AG09319 (cell line): ENCODE data around the gene SPATA25.
A peak's percentile ranks its signal among the peaks of the same experiment; 100 is the strongest.

ENCODE experiments used
- DNase-seq: peaks from one replicate; pipeline ENCODE4 v3.0.0-alpha.2; 2010; ENCODE audit warnings: low read depth; ENCODE audit errors: extremely low read depth
- TF ChIP-seq, protein P1 (sequence below): IDR thresholded peaks from 2 replicates; pipeline ENCODE4 v1.5.1; 2011; ENCODE audit warnings: low read depth, mild to moderate bottlenecking, inconsistent platforms, low read length, moderate library complexity

SPATA25 gene

DNA sequence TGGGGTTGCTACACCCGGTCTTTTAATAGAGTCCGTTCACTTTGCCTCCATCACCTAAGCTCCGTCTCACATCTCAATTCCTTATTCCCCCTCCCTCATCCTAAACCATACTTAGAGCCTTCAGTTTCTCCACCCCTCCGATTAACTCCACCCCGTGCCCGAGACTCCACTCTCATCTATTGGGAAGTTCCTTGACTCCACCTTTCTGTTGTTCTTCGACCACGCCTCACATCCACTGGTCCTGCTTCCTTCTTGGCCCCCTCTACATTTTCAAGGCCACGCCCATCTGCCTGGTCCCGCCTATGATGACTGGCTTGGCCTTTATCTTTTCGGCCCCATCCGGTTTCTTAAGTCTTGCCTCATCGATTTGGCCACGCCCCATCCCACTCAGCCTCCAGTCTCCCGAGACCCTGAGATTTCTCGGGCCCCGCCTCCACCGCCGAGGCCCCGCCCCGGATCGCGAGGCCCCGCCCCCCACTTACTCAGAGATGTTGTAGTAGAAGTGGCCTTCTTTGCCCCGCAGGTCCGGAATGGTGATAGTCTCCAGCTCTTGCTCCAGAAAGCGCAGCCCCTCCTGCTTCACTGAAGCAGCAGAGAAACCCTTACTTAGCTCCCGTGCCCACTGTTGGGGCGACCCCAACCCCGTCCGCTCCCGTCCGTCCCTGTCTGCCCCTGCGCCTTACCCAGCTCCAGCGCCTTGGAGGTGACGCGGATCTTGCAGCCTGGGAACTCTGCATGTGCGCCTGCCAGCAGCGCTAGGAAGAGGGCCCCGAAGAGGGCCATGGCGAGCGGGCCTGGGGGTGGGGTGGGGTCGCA lies 23.5 kb upstream of the SPATA25 start:
- DNase-seq = peak; percentile 99
- TF ChIP-seq, protein P1, sequence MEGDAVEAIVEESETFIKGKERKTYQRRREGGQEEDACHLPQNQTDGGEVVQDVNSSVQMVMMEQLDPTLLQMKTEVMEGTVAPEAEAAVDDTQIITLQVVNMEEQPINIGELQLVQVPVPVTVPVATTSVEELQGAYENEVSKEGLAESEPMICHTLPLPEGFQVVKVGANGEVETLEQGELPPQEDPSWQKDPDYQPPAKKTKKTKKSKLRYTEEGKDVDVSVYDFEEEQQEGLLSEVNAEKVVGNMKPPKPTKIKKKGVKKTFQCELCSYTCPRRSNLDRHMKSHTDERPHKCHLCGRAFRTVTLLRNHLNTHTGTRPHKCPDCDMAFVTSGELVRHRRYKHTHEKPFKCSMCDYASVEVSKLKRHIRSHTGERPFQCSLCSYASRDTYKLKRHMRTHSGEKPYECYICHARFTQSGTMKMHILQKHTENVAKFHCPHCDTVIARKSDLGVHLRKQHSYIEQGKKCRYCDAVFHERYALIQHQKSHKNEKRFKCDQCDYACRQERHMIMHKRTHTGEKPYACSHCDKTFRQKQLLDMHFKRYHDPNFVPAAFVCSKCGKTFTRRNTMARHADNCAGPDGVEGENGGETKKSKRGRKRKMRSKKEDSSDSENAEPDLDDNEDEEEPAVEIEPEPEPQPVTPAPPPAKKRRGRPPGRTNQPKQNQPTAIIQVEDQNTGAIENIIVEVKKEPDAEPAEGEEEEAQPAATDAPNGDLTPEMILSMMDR = no peak

DNA sequence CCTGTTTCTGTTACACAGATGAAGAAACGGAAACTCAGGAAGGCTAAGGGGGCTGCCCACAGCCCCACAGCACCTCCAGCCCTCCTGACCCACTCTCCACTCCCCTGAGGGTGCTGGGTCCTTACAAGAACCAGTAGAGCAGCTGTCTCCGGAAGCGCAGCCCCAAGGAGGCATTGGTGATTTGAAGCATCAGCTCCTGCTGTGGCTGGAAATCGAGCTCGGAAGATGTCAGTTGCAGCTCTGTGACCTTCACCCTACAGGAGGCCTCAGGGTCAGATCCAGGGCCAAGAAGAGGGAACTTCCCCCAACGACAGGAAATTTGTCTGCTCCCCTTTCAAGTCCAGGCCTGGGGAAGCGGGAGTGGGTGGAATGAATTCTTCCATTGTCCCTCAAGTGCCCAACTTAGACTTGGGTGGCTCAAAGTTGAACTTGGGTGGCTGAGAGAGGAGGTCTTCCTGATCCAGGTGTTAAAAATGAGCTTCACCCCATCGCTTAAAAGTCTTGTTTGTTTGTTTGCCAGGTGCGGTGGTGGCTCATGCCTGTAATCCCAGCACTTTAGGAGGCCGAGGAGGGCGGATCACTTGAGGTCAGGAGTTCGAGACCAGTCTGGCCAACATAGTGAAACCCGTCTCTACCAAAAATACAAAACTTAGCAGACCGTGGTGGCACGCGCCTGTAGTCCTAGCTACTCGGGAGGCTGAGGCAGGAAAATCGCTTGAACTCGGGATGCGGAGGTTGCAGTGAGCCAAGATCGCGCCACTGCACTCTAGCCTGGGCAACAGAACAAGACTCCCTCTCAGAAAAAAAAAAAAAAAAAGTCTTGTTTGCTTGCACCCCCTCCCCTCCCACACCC lies 22.6 kb upstream of the SPATA25 start:
- TF ChIP-seq, protein P1 = no peak
- DNase-seq = no peak

DNA sequence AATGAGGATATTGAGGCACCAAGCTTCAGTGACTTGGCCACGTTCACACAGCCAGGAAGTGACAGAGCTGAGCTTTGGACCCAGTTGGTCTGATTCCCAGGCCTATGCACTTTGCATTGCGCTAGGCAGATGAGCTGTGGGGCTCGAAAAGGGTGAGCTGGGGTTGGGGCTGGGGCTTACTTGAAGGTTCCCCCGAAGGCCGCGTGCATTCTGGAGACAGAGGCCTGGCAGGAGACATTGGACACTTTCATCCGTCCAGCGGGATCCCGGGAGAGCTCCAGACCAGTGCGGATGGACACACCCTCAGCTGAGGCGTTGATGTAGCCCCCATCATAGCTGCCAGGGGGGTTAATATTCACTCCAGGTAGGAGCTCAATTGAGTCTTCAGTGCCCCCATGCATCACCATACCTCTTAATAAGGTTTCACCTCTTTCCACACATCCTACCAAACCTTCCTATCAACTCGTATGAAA lies 21.9 kb upstream of the SPATA25 start:
- DNase-seq = no peak
- TF ChIP-seq, protein P1 = no peak

DNA sequence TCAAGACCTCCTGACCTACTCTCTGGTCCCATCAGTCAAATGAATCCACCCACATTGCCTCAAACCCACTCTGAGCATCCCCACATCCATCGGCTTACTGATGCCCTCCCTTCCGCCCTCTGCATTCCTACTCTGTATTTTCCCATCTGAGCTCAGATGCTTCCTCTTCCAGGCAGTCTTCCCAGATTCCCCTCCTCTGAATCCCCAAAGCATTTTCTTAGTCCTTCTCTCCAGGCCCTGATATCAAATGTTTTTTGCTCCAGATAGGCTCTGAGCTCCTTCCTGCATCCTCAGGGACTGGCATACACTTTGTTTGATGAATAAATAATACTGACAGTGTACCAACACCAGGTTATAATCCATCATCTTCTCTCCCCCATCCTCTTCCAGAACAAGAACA lies 20.7 kb upstream of the SPATA25 start:
- no peak for DNase-seq
- TF ChIP-seq, protein P1 = no peak

DNA sequence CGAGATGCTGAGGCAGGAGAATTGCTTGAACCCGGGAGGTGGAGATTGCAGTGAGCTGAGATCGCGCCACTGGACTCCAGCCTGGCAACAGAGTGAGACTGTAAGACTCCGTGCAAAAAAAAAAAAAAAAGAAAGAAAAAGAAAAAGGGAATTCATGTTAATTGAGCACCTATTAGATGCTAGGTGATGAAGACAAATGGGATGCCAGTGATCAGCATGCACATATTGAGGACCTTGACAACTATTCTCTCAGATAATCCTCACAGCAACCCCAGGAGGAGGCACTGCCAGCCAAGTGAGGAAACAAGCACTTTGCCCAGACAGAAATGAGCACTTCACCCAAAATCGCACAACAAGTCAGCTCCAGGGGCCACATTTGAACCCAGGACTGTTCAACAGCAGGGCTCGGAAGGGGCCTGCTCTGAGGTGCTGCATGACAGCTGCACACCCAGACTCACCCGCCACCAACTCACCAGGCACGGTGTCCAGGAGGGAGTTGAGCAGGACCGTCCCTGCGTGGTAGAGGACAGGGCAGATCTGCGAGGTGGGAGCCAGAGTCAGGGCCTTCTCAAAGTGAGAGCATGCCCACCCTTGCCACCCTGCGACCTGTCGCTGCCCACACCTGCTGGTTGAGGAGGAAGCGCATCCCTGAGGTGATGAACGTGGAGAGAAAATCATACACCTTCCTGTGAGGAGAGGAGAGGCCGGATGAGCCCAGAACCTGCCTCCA lies 20.0 kb upstream of the SPATA25 start:
- TF ChIP-seq, protein P1 = no peak
- no peak for DNase-seq

DNA sequence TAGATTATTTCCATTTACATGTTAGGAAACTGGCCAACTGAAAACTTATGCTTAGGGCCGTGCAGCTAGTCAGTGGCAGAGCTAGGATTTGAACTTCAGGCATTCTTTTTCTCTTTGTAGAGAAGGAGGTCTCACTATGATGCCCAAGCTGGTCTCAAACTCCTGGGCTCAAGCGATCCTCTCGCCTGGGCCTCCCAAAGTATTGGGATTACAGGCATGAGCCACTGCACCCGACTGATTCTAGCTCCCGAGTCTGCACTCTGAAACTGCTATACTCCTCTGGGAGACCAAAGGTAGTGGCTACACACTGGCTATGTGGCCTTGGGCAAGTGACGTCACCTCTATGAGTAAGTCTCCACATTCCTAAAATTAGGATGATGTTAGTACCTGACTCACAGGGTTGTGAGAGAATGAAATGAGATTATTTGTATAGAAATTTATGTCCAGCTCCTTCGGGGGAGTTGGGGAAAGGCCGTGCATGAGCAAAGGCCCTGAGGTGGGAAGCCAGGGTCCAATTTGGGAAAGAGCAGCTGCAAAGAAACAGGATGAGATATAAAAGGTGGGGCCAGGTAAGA lies 18.2 kb upstream of the SPATA25 start:
- TF ChIP-seq, protein P1 = no peak
- no peak for DNase-seq
